CD4-positive, alpha-beta T cell treated with Interleukin-6 for 4 hours (primary cell): ENCODE data around the gene MAP3K7CL.
"Not testable (repeated sequence)": the region's sequence is repeated elsewhere in the genome, so short reads cannot be mapped to it uniquely, and the experiment has no call there.

Experiments
- DNase-seq: peaks from one replicate; pipeline ENCODE4 v3.0.0-alpha.2; 2020; ENCODE audit warnings: mixed read lengths

Gene MAP3K7CL

GRCh38 chr21:29135481-29135880 lies 5.0 kb downstream of the MAP3K7CL start:
- DNase-seq, result no peak

GRCh38 chr21:29136033-29136432 lies 5.6 kb downstream of the MAP3K7CL start:
- no peak for DNase-seq

GRCh38 chr21:29144736-29145353 lies 14.4 kb downstream of the MAP3K7CL start:
- no peak for DNase-seq

GRCh38 chr21:29145354-29145782 lies 14.9 kb downstream of the MAP3K7CL start:
- DNase-seq, result no peak

- DNase-seq, result no peak
These were observed 15.5 kb downstream of the MAP3K7CL start for GRCh38 chr21:29145852-29146453.

- DNase-seq, result no peak
These were observed 16.3 kb downstream of the MAP3K7CL start for GRCh38 chr21:29146726-29147125.

- no peak for DNase-seq
These were observed 18.1 kb downstream of the MAP3K7CL start for GRCh38 chr21:29148530-29148929.

- DNase-seq, result no peak
These were observed 19.5 kb downstream of the MAP3K7CL start for GRCh38 chr21:29149808-29150425.

DNA sequence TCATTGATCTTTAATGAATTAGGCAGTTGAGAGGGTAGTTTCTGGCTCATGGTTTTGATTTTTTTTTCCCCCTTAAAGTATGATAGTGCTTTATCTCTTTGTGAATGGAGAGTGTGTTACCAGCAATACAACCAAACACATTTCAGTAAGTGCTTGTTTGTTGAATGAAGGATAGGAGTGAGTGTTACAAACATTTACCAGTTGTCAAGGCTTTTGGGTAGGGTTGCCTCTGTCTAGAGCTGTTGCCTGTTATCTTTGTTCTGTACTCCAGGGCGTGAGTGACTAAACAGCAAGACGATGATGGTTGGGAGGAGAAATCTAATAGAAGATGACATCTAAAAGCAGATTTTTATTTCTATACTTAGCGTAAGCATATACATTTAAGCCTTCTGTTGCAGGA lies 21.5 kb downstream of the MAP3K7CL start:
- DNase-seq, result no peak

DNA sequence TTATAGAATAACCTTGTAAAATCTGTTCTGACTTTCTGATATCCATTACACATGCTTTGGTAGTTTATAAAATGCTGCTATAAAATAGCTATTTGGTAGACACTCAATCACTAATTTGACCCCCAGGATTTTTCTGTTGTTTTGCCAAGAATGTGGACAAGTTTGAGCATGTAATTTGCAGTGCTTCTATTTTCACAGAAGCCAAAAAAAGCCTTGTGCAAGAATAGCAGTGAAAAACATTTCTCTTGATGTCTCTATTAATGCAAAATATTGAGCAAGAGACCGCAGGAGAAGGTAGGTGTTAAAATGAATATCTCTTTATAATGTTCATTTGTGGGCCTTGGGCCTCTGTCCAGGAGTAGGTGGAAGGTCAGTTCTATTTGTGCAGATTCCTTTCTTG lies 22.5 kb downstream of the MAP3K7CL start:
- DNase-seq, result no peak

DNA sequence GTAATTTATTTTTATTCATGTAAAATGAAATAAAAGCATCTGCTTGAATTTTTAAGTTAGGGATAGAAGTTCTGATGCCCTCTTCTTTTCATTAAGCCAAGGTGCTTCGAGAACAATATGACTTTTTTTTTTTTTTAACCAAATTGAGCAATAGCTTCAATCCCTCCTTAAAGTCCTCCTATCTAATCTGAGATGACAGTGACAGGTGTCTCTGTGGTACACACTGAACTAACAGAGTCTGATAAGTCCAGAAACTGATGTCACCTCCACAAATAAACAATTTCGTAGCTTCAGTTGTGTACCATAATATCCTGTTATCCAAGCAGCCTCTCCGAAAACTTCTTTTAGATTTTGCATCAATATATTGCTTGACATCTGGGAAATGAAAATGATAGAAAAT lies 23.8 kb downstream of the MAP3K7CL start:
- DNase-seq, result no peak

DNA sequence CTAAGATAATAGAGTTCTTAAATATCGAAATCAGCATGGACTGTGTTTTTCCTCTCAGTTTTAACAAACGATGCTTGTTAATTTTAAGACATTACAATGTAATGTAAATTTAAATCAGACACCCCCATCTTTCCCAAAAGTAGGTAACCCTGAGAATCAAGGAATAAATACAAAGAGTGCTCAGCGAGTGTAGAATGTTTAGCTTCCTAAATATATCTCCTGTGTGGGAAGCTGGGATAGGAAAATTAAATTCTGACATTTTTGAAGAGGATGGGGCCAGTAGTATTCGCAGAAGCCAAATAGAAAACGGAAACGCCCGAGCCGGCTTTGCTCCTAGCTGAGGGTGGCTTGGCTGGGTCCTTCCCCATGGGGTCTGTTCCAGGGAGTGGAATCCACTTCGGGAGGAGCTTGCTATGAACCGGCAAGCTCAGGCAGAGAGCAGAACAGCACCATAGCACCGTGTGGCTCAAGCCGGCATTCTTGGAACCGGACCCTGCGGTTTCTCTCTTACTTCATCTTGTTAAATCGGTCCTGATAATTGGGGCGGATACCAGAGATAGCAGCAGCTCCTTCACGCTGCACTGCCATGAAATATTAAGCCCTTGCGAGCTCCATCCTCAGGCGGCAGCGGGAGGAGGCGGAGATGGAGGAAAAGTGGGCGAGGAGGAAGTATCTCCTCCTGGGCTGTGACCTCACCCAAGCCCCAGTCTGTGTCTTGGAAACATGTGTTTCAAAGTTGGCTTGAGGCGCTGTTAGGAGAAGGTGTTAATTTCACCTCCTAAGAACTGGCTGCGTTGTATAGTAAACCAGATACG lies 24.9 kb downstream of the MAP3K7CL start:
- no peak for DNase-seq

DNA sequence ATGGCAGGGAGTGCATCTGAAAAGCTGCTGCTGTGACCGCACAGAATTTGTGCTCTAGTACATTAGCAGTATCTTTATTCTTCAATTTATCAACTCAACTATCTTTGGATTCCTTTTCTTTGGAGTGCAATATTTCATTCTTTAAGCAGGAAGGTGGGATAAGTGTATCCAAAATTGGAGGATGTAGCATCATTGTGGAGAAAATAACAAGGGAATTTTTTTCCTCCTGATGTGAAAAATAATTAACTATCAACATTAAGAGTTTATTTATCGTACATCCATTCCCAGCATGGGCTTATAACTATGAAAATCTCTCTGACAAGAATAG lies 25.5 kb downstream of the MAP3K7CL start:
- no peak for DNase-seq

- DNase-seq, result no peak
These were observed 26.6 kb downstream of the MAP3K7CL start for GRCh38 chr21:29157080-29157479.

DNA sequence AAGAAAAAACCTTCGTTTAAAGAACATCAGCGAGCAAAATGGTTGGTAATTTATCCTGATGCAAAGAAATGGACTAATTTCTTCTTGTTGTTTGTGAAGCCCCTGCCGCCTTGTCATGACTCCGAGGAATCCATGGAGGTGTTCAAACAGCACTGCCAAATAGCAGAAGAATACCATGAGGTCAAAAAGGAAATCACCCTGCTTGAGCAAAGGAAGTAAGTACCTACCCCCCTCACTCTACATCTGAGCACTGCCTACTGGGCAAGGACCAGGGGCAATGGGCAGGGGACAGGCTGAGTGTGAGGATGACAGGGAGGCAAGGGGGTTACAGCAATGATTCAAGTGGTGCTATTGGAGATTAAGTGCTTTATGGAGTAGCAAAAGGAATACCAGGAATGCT lies 29.4 kb downstream of the MAP3K7CL start:
- DNase-seq, result no peak

GRCh38 chr21:29162825-29163224 lies 32.4 kb downstream of the MAP3K7CL start:
- DNase-seq, result not testable (repeated sequence)

GRCh38 chr21:29163341-29164115 lies 33.1 kb downstream of the MAP3K7CL start:
- no peak for DNase-seq

DNA sequence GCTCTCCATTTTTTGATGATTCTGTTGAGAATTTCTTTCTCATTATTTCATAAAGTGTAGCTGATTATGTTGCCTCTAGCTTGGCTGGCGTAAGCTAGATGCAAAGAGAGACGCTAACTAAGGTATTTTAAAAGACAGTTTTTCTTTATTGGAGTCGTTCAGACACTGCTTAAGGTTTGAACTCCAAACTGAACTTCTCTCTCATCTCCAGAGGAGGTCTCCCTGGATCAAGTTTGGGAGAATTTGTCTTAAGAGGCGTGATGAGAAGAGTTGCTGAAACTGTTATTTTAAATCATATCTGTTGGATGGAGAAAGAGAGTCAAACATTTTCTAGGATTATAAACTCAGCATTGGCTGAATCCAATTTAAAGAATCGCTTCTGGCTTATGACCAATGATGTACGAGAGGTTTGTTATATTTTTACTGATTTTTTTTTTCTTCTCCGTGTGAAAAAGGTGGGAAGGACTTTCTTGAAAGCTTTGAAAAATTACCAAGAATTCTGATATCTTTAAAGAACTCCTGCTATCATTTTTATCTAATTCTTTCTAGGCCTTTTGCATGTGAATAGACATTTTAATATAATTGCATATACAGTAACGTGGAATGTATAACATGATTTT lies 34.0 kb downstream of the MAP3K7CL start:
- DNase-seq, result no peak

DNA sequence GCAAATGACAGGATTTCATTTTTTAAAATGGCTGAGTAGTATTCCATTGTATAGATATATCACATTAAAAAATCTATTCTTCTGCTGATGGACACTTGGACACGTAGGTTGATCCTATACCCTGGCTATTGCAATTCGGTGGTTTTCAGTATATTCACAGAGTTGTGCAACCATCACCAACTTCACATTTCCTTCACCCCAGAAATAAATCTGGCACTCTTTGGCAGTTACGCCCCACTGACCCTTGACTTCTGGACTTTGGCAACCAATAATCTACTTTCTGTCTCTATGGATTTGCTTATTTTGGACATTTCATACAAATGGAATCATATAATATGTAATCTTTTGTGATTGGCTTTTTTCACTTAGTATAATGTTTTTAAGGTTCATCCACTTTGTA lies 35.9 kb downstream of the MAP3K7CL start:
- DNase-seq, result no peak

GRCh38 chr21:29166853-29167252 lies 36.4 kb downstream of the MAP3K7CL start:
- no peak for DNase-seq

DNA sequence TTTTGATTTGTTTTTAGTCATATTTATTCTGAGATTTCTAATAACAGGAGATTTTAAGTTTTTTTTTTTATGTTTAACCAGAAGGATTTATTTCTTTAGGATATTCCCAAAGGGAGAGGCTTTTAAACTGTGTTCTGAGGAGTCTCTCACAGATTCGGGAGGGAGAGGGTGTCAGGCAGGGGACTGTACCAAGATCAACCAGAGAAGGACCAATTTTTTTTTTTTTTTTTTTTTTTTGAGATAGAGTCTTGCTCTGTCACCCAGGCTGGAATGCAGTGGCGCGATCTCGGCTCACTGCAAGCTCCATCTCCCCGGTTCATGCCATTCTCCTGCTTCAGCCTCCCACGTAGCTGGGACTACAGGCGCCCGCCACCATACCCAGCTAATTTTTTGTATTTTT lies 37.0 kb downstream of the MAP3K7CL start:
- DNase-seq, result not testable (repeated sequence)

DNA sequence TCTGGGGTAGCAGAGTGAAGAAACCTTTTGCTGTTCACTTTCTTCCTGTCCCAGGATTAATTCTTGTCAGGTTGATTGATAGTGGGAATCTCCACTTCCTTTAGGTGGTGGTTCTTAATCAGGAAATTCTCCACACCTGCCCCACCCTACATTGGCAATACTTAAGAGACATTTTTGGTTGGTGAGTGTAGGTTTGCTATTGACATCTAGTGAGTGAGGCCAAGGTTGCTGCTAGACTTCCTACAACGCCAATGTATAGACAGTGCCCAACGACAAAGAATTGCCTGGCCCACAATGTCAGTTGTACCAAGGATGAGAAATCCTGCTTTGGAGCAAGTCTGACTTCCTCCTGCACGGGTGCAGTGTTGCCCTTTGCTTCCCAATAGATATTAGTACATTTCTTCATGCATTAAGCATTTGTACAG lies 38.5 kb downstream of the MAP3K7CL start:
- DNase-seq, result no peak
